H9 (cell line): Measurements from ENCODE around the gene NOTUM. TPM values are rescaled to one million over a fixed set of nuclear protein-coding genes. Genes with fewer than 3 reads are reported as not detected.

Experiments used
- DNase-seq: peaks from one replicate; pipeline ENCODE4 v3.0.0-alpha.2; 2017
- H2AFZ ChIP-seq: one replicate; pipeline ENCODE4 v1.6.1; 2013; ENCODE audit warnings: mild to moderate bottlenecking, low read length, control low read depth, moderate library complexity
- H2AK5ac ChIP-seq: 2 replicates; pipeline ENCODE4 v1.6.1; 2013; ENCODE audit warnings: low read length, control low read depth, mixed read lengths; ENCODE audit not compliant: insufficient read length
- H2BK120ac ChIP-seq: one replicate; pipeline ENCODE4 v1.6.1; 2013; ENCODE audit warnings: low read depth, mild to moderate bottlenecking, low read length, control low read depth, inconsistent platforms; ENCODE audit not compliant: poor library complexity, severe bottlenecking
- H2BK12ac ChIP-seq: 2 replicates; pipeline ENCODE4 v1.6.1; 2013; ENCODE audit warnings: low read length, control low read depth, mixed read lengths, low read depth; ENCODE audit not compliant: insufficient read length
- H2BK15ac ChIP-seq: 2 replicates; pipeline ENCODE4 v1.6.1; 2013; ENCODE audit warnings: low read depth, low read length, control low read depth
- H2BK20ac ChIP-seq: one replicate; pipeline ENCODE4 v1.6.1; 2013; ENCODE audit warnings: low read depth, mild to moderate bottlenecking, low read length, control low read depth, inconsistent platforms; ENCODE audit not compliant: poor library complexity, severe bottlenecking
- H2BK5ac ChIP-seq: 2 replicates; pipeline ENCODE4 v1.6.1; 2013; ENCODE audit warnings: low read length, control low read depth, mixed read lengths; ENCODE audit not compliant: insufficient read length
- H3K14ac ChIP-seq: 2 replicates; pipeline ENCODE4 v1.6.1; 2013; ENCODE audit warnings: low read length, control low read depth; ENCODE audit not compliant: insufficient read depth
- H3K18ac ChIP-seq: 2 replicates; pipeline ENCODE4 v1.6.1; 2013; ENCODE audit warnings: low read depth, mild to moderate bottlenecking, mixed read lengths, low read length, control low read depth; ENCODE audit not compliant: insufficient read length
- H3K23ac ChIP-seq: 2 replicates; pipeline ENCODE4 v1.6.1; 2013; ENCODE audit warnings: low read length, control low read depth, mixed read lengths, low read depth; ENCODE audit not compliant: insufficient read length
- H3K23me2 ChIP-seq: 2 replicates; pipeline ENCODE4 v1.6.1; 2013; ENCODE audit warnings: low read depth, mild to moderate bottlenecking, mixed read lengths, low read length, control low read depth; ENCODE audit not compliant: insufficient read length, poor library complexity, severe bottlenecking
- H3K27ac ChIP-seq: 2 replicates; pipeline ENCODE4 v1.5.1; 2013; ENCODE audit warnings: low read length, control low read depth, mixed read lengths, low read depth; ENCODE audit not compliant: insufficient read length
- H3K27me3 ChIP-seq: 2 replicates; pipeline ENCODE4 v1.6.1; 2013; ENCODE audit warnings: low read length, control low read depth, inconsistent platforms; ENCODE audit not compliant: insufficient read depth
- H3K4ac ChIP-seq: 2 replicates; pipeline ENCODE4 v1.6.1; 2013; ENCODE audit warnings: low read depth, mild to moderate bottlenecking, control low read depth, inconsistent platforms, low read length, moderate library complexity
- H3K4me1 ChIP-seq: 2 replicates; pipeline ENCODE4 v1.6.1; 2013; ENCODE audit warnings: low read length, control low read depth, inconsistent platforms; ENCODE audit not compliant: insufficient read depth
- H3K4me2 ChIP-seq: 2 replicates; pipeline ENCODE4 v1.6.1; 2013; ENCODE audit warnings: low read length, control low read depth, mixed read lengths; ENCODE audit not compliant: insufficient read length, insufficient read depth
- H3K56ac ChIP-seq: 2 replicates; pipeline ENCODE4 v1.6.1; 2013; ENCODE audit warnings: low read depth, mild to moderate bottlenecking, mixed read lengths, low read length, control low read depth; ENCODE audit not compliant: insufficient read length
- H3K79me1 ChIP-seq: 2 replicates; pipeline ENCODE4 v1.6.1; 2013; ENCODE audit warnings: low read depth, mild to moderate bottlenecking, moderate library complexity, low read length, control low read depth, inconsistent platforms; ENCODE audit not compliant: insufficient read depth, poor library complexity, severe bottlenecking
- H3K79me2 ChIP-seq: 2 replicates; pipeline ENCODE4 v1.6.1; 2013; ENCODE audit warnings: low read length, control low read depth, inconsistent platforms; ENCODE audit not compliant: insufficient read depth
- H3K9ac ChIP-seq: 2 replicates; pipeline ENCODE4 v1.6.1; 2013; ENCODE audit warnings: low read length, control low read depth, mixed read lengths; ENCODE audit not compliant: insufficient read length; ENCODE audit errors: extremely low read depth
- H3K9me3 ChIP-seq: one replicate; pipeline ENCODE4 v1.6.1; 2013; ENCODE audit warnings: low read depth, low read length, inconsistent platforms; ENCODE audit not compliant: control insufficient read depth
- H3T11ph ChIP-seq: one replicate; pipeline ENCODE4 v1.6.1; 2013; ENCODE audit warnings: mild to moderate bottlenecking, low read length, control low read depth, inconsistent platforms
- H4K20me1 ChIP-seq: one replicate; pipeline ENCODE4 v1.6.1; 2013; ENCODE audit not compliant: control insufficient read depth, insufficient read length, insufficient read depth
- H4K5ac ChIP-seq: 2 replicates; pipeline ENCODE4 v1.6.1; 2013; ENCODE audit warnings: low read depth, mild to moderate bottlenecking, mixed read lengths, low read length, control low read depth; ENCODE audit not compliant: insufficient read length
- H4K8ac ChIP-seq: replicated peaks from 2 replicates; pipeline ENCODE4 v1.6.1; 2013; ENCODE audit warnings: low read length, control low read depth, mixed read lengths, low read depth; ENCODE audit not compliant: insufficient read length
- H4K91ac ChIP-seq: 2 replicates; pipeline ENCODE4 v1.6.1; 2013; ENCODE audit warnings: low read depth, mild to moderate bottlenecking, moderate library complexity, mixed read lengths, low read length, control low read depth; ENCODE audit not compliant: insufficient read length
- H3K27ac Mint-ChIP-seq, 3 experiments: 2 replicates in 2 of 3; 3 replicates in 1 of 3; pipeline ENCODE4 v1.8.0; 2020 to 2021; ENCODE audit warnings: mixed read lengths in 3 of 3, mild to moderate bottlenecking in 1 of 3, moderate library complexity in 1 of 3
- H3K27me3 Mint-ChIP-seq: 2 replicates; pipeline ENCODE4 v1.8.0; 2021; ENCODE audit warnings: low read depth, mild to moderate bottlenecking, moderate library complexity, mixed read lengths
- H3K36me3 Mint-ChIP-seq, 3 experiments: 2 replicates in 2 of 3; 3 replicates in 1 of 3; pipeline ENCODE4 v1.8.0; 2020 to 2021; ENCODE audit warnings: low read depth in 3 of 3, mixed read lengths in 3 of 3; ENCODE audit not compliant: insufficient read depth in 1 of 3
- H3K4me1 Mint-ChIP-seq, 2 experiments: 2 replicates each; pipeline ENCODE4 v1.8.0; 2020; ENCODE audit warnings: mixed read lengths in 2 of 2
- H3K4me3 Mint-ChIP-seq, 2 experiments: 2 replicates in 1 of 2; 3 replicates in 1 of 2; pipeline ENCODE4 v1.8.0; 2020 to 2021; ENCODE audit warnings: mild to moderate bottlenecking in 2 of 2, mixed read lengths in 2 of 2, moderate library complexity in 1 of 2
- H3K9me3 Mint-ChIP-seq, 2 experiments: 2 replicates in 1 of 2; 3 replicates in 1 of 2; pipeline ENCODE4 v1.8.0; 2020; ENCODE audit warnings: mild to moderate bottlenecking in 2 of 2, mixed read lengths in 2 of 2, moderate library complexity in 1 of 2
- WGBS: extraction: QIAGEN DNeasy Blood & Tissue Kit; methylation state at CpG from one replicate; pipeline ENCODE4 v1.1.7; 2013; ENCODE audit warnings: missing lambda C conversion rate, low lambda C conversion rate, mixed read lengths; ENCODE audit not compliant: insufficient read length; ENCODE audit errors: extremely low coverage; 5-methylcytosine and 5-hydroxymethylcytosine counted together
- total RNA-seq: library from RNA; stranded (reverse); gene quantifications from 2 replicates; pipeline ENCODE4 v1.2.1, GENCODE V29; 2021
- TF ChIP-seq, protein P1 (sequence below): fragments of 200-600 bp; sonication (generic); conservative IDR thresholded peaks from 3 replicates; pipeline ENCODE4 v1.8.0; 2021; ENCODE audit warnings: antibody characterized with exemption, mild to moderate bottlenecking

Gene NOTUM
- total RNA-seq, 1 experiment from 2014 or later, result 2.1 TPM

DNA sequence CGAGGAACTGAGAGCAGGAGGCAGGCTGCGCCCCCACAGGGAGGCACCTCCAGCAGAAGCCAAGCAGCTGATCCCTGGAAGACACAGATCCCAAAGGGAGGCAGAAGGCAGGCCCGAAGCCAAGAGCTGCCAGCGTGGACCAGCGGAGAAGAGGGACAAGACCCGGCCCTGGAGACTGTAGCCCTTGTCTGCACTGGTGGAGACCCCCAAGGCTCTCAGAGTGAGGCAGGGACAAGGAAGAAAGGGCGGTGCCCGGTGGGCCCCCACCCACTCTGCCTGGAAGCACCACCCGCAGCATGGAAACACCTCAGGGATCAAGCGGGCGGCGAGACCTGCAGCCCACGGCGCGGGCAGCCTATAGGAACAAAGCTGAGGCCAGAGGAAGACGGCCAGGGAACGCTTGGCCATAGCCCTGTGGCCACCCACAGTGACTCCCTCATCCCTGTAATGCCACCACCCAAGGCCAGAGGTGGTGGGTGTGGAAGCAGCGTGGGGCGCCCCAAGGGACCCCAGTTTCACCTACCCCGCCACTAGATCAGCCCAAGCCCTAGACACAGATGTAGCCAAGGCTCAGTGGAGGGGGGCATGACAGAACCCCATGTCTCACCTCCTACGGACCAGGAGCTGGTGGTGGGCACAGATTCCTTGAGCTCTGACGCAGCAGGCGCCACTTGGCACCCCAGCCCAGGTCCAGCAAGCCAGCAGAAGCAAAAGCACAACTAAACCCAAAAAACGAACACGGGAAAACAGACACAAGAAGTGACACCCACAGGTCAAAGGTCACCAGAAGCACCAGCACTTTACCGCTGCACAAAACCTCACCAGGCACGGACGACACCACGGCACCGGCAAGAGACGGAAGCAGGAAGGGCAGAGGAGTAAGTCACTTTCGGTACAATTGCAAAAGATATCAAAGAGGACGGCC lies 40.1 kb downstream of the NOTUM start:
- peaks cover 17% of the 10 kb centered on the region; the same call in 1 of the 2 replicates for H3K79me2 ChIP-seq
- H4K8ac ChIP-seq, result no peak overlapping the region
- TF ChIP-seq, protein P1, sequence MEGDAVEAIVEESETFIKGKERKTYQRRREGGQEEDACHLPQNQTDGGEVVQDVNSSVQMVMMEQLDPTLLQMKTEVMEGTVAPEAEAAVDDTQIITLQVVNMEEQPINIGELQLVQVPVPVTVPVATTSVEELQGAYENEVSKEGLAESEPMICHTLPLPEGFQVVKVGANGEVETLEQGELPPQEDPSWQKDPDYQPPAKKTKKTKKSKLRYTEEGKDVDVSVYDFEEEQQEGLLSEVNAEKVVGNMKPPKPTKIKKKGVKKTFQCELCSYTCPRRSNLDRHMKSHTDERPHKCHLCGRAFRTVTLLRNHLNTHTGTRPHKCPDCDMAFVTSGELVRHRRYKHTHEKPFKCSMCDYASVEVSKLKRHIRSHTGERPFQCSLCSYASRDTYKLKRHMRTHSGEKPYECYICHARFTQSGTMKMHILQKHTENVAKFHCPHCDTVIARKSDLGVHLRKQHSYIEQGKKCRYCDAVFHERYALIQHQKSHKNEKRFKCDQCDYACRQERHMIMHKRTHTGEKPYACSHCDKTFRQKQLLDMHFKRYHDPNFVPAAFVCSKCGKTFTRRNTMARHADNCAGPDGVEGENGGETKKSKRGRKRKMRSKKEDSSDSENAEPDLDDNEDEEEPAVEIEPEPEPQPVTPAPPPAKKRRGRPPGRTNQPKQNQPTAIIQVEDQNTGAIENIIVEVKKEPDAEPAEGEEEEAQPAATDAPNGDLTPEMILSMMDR, result no peak
- H3K79me1 ChIP-seq, result peaks cover 5% of the 10 kb centered on the region
- H3K56ac ChIP-seq, result no peak overlapping the region
- no peak overlapping the region for H3K27ac ChIP-seq
- H4K20me1 ChIP-seq, result no peaks in the 10 kb centered on the region
- no peaks in the 10 kb centered on the region for H3K9me3 ChIP-seq
- Mint-ChIP-seq H3K36me3 (peaks cover 12 to 35% (median 30%) of the 10 kb centered on the region in 3 experiments; a peak in 6 of 7 replicates), H3K27me3 (no peaks in the 10 kb centered on the region), H3K4me1 (peaks cover 38 to 42% of the 10 kb centered on the region in 2 experiments), H3K27ac (peak overlapping the region; percentile 70 to 94 (median 79); a peak in 5 of 7 replicates), H3K4me3 (no peak overlapping the region; a peak in 1 of 5 replicates), H3K9me3 (no peaks in the 10 kb centered on the region; a peak in 1 of 5 replicates)
- no peak overlapping the region for H2BK20ac ChIP-seq
- no peaks in the 10 kb centered on the region for H3K27me3 ChIP-seq
- H4K91ac ChIP-seq, result no peak overlapping the region
- no peak overlapping the region for H2BK15ac ChIP-seq
- no CpG with 5 or more reads among the region's 33 CpGs for WGBS
- no peak overlapping the region for H3K9ac ChIP-seq
- H4K5ac ChIP-seq, result no peak overlapping the region
- no peak overlapping the region for H2AK5ac ChIP-seq
- no peak overlapping the region for H2BK120ac ChIP-seq
- no peak overlapping the region for H3K18ac ChIP-seq
- H2AFZ ChIP-seq, result no peak overlapping the region
- DNase-seq, result no peak
- no peak overlapping the region for H2BK12ac ChIP-seq
- H3K4ac ChIP-seq, result no peak overlapping the region
- no peak overlapping the region for H2BK5ac ChIP-seq
- no peak overlapping the region for H3K4me2 ChIP-seq
- no peak overlapping the region for H3K14ac ChIP-seq
- H3T11ph ChIP-seq, result no peak overlapping the region
- peaks cover 7% of the 10 kb centered on the region for H3K23me2 ChIP-seq
- peaks cover 3% of the 10 kb centered on the region; the same call in 1 of the 2 replicates for H3K4me1 ChIP-seq
- H3K23ac ChIP-seq, result no peak overlapping the region
